ENCODE measurements around the gene ZNF619. TPM values are rescaled to one million over a fixed set of nuclear protein-coding genes. Genes with fewer than 3 reads are reported as not detected.

ZNF619 gene
- total and polyA plus RNA-seq, 2 of the 4 experiments (the other 2 are of a cell fraction): 2.0 to 4.8 TPM

GRCh38 chr3:40490916-40491315 is 14.0 kb downstream of the ZNF619 start:
- Histone ChIP-seq H2BK20ac (ENCODE audit: low read depth, low read length) (no peak overlapping the region), H3K14ac (replicated peaks; ENCODE audit: low read depth, low read length) (no peak overlapping the region), H4K20me1 (ENCODE audit: insufficient read depth, low read length) (no peaks in the 10 kb centered on the region), H3K79me1 (ENCODE audit: low read depth in 1 of 2, low read length in 2 of 2) (no peaks in the 10 kb centered on the region), H4K91ac (ENCODE audit: insufficient read depth, low read depth, low read length) (no peak overlapping the region), H3K4me2 (ENCODE audit: low read depth, low read length) (no peak overlapping the region), H2AFZ (replicated peaks; ENCODE audit: low read length, poor library complexity) (no peak overlapping the region), H2BK5ac (ENCODE audit: low read depth, low read length, poor library complexity, severe bottlenecking) (no peak overlapping the region), H3K23ac (ENCODE audit: low read depth, low read length) (no peak overlapping the region), H2AK5ac (ENCODE audit: low read depth, low read length) (no peak overlapping the region), H3K4ac (ENCODE audit: low read depth, low read length) (no peak overlapping the region), H2AK9ac (replicated peaks; ENCODE audit: low read depth, low read length, poor library complexity) (no peak overlapping the region), H3K56ac (ENCODE audit: extremely low read depth, insufficient read depth, low read length) (no peak overlapping the region), H3K36me3 (ENCODE audit: control insufficient read depth, insufficient read depth, low read length) (peaks cover 17% of the 10 kb centered on the region), H3K9me3 (ENCODE audit: control insufficient read depth, insufficient read depth, low read length) (peaks cover 18% of the 10 kb centered on the region), H3K27me3 (ENCODE audit: control insufficient read depth, insufficient read depth, low read length) (no peaks in the 10 kb centered on the region), H3K4me3 (ENCODE audit: insufficient read depth, low read depth, low read length) (no peak overlapping the region), H3K4me1 (ENCODE audit: control insufficient read depth, insufficient read depth, low read length) (no peaks in the 10 kb centered on the region), H3K9me1 (ENCODE audit: insufficient read depth, low read length) (no peaks in the 10 kb centered on the region), H3K18ac (ENCODE audit: low read depth, low read length) (no peak overlapping the region), H3K9ac (ENCODE audit: low read depth, low read length) (no peak overlapping the region), H2BK120ac (ENCODE audit: low read depth, low read length) (no peak overlapping the region), H4K8ac (ENCODE audit: low read depth in 2 of 2, low read length in 2 of 2) (no peak overlapping the region), H2BK15ac (ENCODE audit: low read depth, low read length) (no peak overlapping the region), H3K27ac (ENCODE audit: insufficient read depth, low read length) (no peak overlapping the region), H4K5ac (ENCODE audit: low read depth, low read length) (no peak overlapping the region)
- BruUV-seq (replicated peaks): no TSS peak
- ATAC-seq (ENCODE audit: low read depth): no peak; the same call in 1 of the 2 replicates
- intact Hi-C loops (cut with micrococcal nuclease) (no loop called here), in situ Hi-C loops (cut with MboI; ENCODE audit: low sequenced_read_pairs) (no loop called here), dilution Hi-C loops (cut with HindIII; ENCODE audit: low sequenced_read_pairs, unreplicated experiment) (no loop called here)
- no peak for TF ChIP-seq BHLHE40 (IDR thresholded peaks at IDR 0.05; ENCODE audit: low read depth, low read length)
- TF ChIP-seq SMC3 (IDR thresholded peaks at IDR 0.05; ENCODE audit: low read depth, low read length): no peak
- TF ChIP-seq POLR2A (IDR thresholded peaks at IDR 0.05; ENCODE audit: low read depth, low read length): no peak
- no peak for TF ChIP-seq RAD21 (IDR thresholded peaks at IDR 0.05; ENCODE audit: low read length)
- no peak for TF ChIP-seq MAZ (IDR thresholded peaks at IDR 0.05; ENCODE audit: borderline replicate concordance, low read depth, low read length)
- TF ChIP-seq CTCF (conservative IDR thresholded peaks at IDR 0.05; ENCODE audit: low read depth, low read length): no peak
- TF ChIP-seq MXI1 (IDR thresholded peaks at IDR 0.05; ENCODE audit: borderline replicate concordance, low read depth, low read length): no peak
- no peak for TF ChIP-seq ELK1 (IDR thresholded peaks at IDR 0.05; ENCODE audit: borderline replicate concordance, low read depth, low read length)
- TF ChIP-seq CEBPB (IDR thresholded peaks at IDR 0.05; ENCODE audit: low read depth, low read length): no peak
- no peak for TF ChIP-seq FOS (IDR thresholded peaks at IDR 0.05; ENCODE audit: low read depth, low read length)
- no peak for TF ChIP-seq NFE2L2 (IDR thresholded peaks at IDR 0.05; ENCODE audit: low read depth, low read length)
- TF ChIP-seq MAFK (IDR thresholded peaks at IDR 0.05; ENCODE audit: low read depth, low read length): no peak
- TF ChIP-seq RCOR1 (IDR thresholded peaks at IDR 0.05; ENCODE audit: insufficient replicate concordance, low read length): no peak
- no peak for TF ChIP-seq RFX5 (IDR thresholded peaks at IDR 0.05; ENCODE audit: low read depth, low read length)
- no peak for TF ChIP-seq USF2 (IDR thresholded peaks at IDR 0.05; ENCODE audit: low read depth, low read length)
- no CpG with 5 or more reads among the region's 5 CpGs for WGBS, 2 experiments (ENCODE audit: extremely low coverage in 2 of 2, insufficient read length in 1 of 2)
- DNase-seq: peak; percentile 54
- CTCF ChIA-PET: no interaction called here
- POLR2A ChIA-PET (ENCODE audit: unreplicated experiment): no interaction called here
